ENCODE data around the gene LBR. TPM values are rescaled to one million over a fixed set of nuclear protein-coding genes. Genes with fewer than 3 reads are reported as not detected.

The LBR gene
- total RNA-seq, 4 donors from 2014 or later = 17.7 to 30.8 (median 25.1) TPM

DNA sequence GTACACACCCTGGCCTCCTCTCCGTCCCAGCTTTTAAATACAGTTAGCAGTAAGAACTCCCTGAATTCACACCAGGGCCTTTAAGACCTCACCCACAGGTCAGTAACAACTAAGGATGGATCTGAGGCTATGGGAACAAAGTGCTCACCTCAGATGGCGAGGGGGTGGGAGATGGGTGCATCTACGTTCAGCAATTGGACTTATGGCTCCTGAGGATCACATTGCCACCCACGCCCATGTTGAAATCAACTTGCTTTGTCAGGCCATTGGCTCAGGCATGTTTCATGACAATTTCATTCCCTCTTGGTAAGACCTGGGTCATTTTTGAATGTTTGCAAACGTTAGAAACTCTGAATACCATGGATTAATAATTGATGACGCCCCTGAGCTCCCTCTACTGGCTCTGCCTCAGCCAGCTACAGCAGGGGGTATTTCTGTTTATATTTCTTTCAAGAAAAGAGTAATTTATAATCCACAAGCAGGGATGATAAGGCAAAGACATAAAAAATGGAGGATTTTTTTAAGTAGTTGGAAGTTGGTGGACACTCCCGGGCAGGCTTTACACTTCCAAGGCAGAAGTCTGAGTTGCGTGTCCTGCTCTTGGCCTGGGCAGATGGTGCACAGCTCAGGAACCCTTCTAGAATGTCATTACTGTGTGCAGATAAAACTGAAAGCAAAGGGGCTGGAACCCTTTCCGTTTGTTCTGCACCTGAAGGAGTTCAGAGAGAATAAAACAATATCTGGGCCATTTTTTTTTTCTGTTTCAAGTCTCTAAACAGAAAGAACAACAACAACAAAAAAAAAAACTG, 13.7 kb upstream of the LBR start:
- no peak overlapping the region for H3K27ac ChIP-seq
- no peaks in the 10 kb centered on the region for H3K9me3 ChIP-seq
- WGBS, 2 donors = 72 to 73% methylated on average over 9 of the region's 9 CpGs
- no peak for TF ChIP-seq EP300 (IDR thresholded peaks at IDR 0.05)
- TF ChIP-seq POLR2A (IDR thresholded peaks at IDR 0.05) = no peak
- TF ChIP-seq, protein P1, sequence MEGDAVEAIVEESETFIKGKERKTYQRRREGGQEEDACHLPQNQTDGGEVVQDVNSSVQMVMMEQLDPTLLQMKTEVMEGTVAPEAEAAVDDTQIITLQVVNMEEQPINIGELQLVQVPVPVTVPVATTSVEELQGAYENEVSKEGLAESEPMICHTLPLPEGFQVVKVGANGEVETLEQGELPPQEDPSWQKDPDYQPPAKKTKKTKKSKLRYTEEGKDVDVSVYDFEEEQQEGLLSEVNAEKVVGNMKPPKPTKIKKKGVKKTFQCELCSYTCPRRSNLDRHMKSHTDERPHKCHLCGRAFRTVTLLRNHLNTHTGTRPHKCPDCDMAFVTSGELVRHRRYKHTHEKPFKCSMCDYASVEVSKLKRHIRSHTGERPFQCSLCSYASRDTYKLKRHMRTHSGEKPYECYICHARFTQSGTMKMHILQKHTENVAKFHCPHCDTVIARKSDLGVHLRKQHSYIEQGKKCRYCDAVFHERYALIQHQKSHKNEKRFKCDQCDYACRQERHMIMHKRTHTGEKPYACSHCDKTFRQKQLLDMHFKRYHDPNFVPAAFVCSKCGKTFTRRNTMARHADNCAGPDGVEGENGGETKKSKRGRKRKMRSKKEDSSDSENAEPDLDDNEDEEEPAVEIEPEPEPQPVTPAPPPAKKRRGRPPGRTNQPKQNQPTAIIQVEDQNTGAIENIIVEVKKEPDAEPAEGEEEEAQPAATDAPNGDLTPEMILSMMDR (IDR thresholded peaks at IDR 0.05) = peak in 1 of 5 experiments; percentile 13
- H3K27me3 ChIP-seq = no peaks in the 10 kb centered on the region
- H3K36me3 ChIP-seq = no peaks in the 10 kb centered on the region
- no peak overlapping the region for H3K4me3 ChIP-seq
- no peak for DNase-seq (ENCODE audit: low spot score in 2 of 2)
- H3K4me1 ChIP-seq = peaks cover 0 to 24% (median 9%) of the 10 kb centered on the region in 4 donors

DNA sequence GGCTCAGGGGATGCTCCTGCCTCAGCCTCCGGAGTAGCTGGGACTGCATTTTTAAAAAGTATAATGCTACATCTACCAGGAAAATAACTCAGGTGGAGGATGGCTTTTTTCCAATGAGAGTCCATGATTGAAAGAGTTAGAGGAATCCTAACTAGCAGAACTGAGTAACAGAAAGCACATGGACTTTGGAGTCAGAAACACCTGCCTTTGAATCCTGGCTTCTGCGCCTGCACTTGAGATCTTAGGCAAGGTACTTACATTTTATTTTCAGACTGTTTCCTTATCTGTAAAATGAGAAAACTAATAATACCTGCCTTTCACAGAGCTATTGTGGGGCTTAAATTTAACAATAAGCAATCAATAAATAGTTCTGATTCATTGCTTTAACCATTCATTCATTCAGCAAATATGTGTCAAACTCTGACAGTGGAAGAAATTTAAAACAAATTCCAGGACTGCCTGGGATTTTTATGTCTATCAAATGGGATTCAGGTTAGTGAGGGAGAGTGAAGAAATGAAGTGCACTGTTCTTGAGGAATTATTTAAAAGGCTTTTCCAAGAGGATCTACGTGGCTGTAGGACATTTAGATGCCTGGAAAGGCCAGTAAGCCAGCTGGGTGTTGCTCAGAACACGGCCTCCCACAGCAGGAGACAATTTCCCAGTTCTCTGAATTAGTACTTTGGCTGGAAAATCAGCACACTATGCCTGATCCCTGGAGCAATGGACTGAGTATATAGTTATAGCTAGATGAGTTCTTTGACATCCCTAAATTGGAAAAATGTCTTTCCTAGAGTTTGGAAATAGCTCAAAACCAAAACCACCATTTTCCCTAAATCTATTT, 12.8 kb upstream of the LBR start:
- H3K4me3 ChIP-seq = no peak overlapping the region
- no peaks in the 10 kb centered on the region for H3K36me3 ChIP-seq
- TF ChIP-seq, protein P1 (IDR thresholded peaks at IDR 0.05) = no peak
- no peak for TF ChIP-seq POLR2A (IDR thresholded peaks at IDR 0.05)
- no peak for TF ChIP-seq EP300 (IDR thresholded peaks at IDR 0.05)
- H3K27ac ChIP-seq = no peak overlapping the region
- H3K9me3 ChIP-seq = no peaks in the 10 kb centered on the region
- DNase-seq (ENCODE audit: low spot score in 2 of 2) = no peak
- H3K4me1 ChIP-seq = peaks cover 0 to 15% (median 5%) of the 10 kb centered on the region in 4 donors
- H3K27me3 ChIP-seq = no peaks in the 10 kb centered on the region
- WGBS, 2 donors = 73 to 74% methylated on average over 4 of the region's 4 CpGs

DNA sequence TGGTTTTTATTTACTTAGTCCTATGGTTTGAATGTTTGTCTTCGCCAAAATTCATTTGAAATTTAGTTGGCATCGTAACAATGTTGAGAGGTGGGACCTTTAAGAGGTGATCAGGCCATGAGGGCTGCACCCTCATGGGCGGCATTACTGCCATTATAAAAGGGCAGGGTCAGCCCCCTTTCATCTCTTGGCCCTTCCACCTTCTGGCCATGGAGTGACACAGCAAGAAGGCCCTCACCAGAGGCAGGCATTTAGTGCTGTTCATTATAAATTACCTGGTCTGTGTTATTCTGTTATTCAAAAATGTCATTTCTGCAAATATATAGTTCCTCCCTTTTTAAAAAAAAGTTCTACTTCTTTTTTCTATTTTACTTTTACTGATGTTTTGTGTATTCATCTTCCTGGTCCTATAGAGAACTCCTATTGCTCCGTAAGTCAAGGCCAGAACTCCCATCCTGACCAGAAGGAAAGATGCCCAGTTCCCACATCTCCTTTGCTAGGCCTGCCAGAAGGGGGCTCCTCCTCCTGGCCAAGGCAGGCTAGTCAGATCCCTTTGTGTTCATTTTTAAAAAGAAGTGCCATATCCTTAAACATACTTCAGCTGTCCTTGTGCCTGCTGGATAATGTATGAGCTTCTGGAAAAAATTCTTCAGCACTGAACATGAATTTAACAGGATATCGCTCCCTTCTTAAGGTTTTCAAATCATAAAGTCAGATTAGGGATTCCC, 10.0 kb upstream of the LBR start:
- no peak for DNase-seq (ENCODE audit: low spot score in 2 of 2)
- H3K27me3 ChIP-seq = no peaks in the 10 kb centered on the region
- WGBS, 2 donors = 83 to 88% methylated on average over 5 of the region's 5 CpGs
- H3K4me1 ChIP-seq = no peaks in the 10 kb centered on the region
- no peak overlapping the region for H3K4me3 ChIP-seq
- H3K36me3 ChIP-seq = no peaks in the 10 kb centered on the region
- TF ChIP-seq, protein P1 (IDR thresholded peaks at IDR 0.05) = peak in 1 of 5 experiments; percentile 18
- no peak for TF ChIP-seq EP300 (IDR thresholded peaks at IDR 0.05)
- no peak overlapping the region for H3K27ac ChIP-seq
- H3K9me3 ChIP-seq = no peaks in the 10 kb centered on the region

DNA sequence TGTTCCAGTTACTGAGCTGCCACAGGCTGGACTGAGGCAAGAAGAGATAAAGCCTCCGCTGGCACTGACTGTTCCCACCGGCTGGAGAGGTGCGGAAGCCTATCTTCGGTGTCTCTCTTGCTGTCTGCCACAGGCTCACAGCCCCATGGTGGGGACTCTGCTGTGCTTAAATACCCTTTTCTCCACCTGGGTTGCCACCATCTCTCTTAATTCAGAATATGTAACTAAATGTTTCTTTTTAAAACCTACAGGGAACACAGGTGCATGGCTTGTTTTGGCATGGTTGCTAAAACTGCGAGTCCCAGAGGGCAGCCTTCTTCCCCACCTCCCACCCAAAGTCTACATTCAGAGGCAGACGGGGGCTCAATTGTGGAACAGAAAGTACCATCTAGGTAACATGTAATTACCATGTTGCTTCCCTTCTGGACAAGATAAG, 8.1 kb upstream of the LBR start:
- Histone ChIP-seq H3K27ac (no peak overlapping the region), H3K27me3 (no peaks in the 10 kb centered on the region), H3K9me3 (peaks cover 0 to 8% (median 0%) of the 10 kb centered on the region in 4 donors), H3K4me1 (no peaks in the 10 kb centered on the region), H3K4me3 (no peak overlapping the region), H3K36me3 (no peaks in the 10 kb centered on the region)
- TF ChIP-seq, protein P1 (IDR thresholded peaks at IDR 0.05) = no peak
- TF ChIP-seq EP300 (IDR thresholded peaks at IDR 0.05) (no peak), POLR2A (IDR thresholded peaks at IDR 0.05) (no peak)
- WGBS, 2 donors = 73 to 81% methylated on average over 6 of the region's 6 CpGs
- DNase-seq (ENCODE audit: low spot score in 2 of 2) = no peak
